Esophagus muscularis mucosa (tissue), 3 donors: ENCODE data around the gene RNF26.

Source experiments
- CTCF ChIP-seq, 3 experiments: fragments of 200-600 bp in 2 of 3; fragments of 450-650 bp in 1 of 3; sonication (generic) in 2 of 3; IDR thresholded peaks; one replicate each; pipeline ENCODE4 v1.5.1; 2017 to 2019; ENCODE audit warnings: antibody characterized with exemption in 3 of 3, mild to moderate bottlenecking in 2 of 3, moderate library complexity in 1 of 3
- POLR2AphosphoS5 ChIP-seq, 2 donors: sonication (generic); formaldehyde crosslinking; IDR thresholded peaks; one replicate each; pipeline ENCODE4 v1.6.1; 2017; ENCODE audit warnings: antibody characterized with exemption in 2 of 2

GRCh38 chr11:119377961-119378667 lies 43.8 kb downstream of the RNF26 start:
- TF ChIP-seq CTCF (IDR thresholded peaks at IDR 0.05) (no peak), POLR2AphosphoS5 (IDR thresholded peaks at IDR 0.05) (no peak)
